Breast epithelium (tissue), 3 donors: Measurements from ENCODE around the gene EPB41L1.

Source experiments
- POLR2AphosphoS5 ChIP-seq, 3 donors: sonication (generic); formaldehyde crosslinking; IDR thresholded peaks; one replicate each; pipeline ENCODE4 v1.6.1; 2017; ENCODE audit warnings: antibody characterized with exemption in 3 of 3
- TF ChIP-seq, protein P1 (sequence below), 3 donors: fragments of 450-650 bp; IDR thresholded peaks; one replicate each; pipeline ENCODE4 v1.5.1; 2016 to 2017; ENCODE audit warnings: antibody characterized with exemption in 3 of 3, mild to moderate bottlenecking in 3 of 3, moderate library complexity in 3 of 3

DNA sequence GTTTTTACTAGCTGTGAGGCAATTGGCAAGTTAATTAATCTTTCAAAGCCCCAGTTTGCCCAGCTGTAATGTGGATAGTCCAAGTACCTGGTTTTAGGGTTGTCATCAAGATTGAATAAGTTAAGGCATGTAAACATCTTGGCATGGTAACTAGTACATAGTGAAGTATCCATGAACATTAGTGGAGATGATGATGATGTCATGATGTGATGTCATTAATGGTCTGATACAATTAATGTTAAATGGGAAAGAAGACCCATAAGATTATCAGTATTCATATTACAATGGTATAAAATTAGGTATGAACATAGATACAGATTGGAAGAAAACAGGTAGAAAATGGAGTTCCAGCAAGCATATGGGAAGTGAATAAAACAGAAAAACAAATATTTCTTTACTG, 5.3 kb downstream of the EPB41L1 start:
- TF ChIP-seq, protein P1, sequence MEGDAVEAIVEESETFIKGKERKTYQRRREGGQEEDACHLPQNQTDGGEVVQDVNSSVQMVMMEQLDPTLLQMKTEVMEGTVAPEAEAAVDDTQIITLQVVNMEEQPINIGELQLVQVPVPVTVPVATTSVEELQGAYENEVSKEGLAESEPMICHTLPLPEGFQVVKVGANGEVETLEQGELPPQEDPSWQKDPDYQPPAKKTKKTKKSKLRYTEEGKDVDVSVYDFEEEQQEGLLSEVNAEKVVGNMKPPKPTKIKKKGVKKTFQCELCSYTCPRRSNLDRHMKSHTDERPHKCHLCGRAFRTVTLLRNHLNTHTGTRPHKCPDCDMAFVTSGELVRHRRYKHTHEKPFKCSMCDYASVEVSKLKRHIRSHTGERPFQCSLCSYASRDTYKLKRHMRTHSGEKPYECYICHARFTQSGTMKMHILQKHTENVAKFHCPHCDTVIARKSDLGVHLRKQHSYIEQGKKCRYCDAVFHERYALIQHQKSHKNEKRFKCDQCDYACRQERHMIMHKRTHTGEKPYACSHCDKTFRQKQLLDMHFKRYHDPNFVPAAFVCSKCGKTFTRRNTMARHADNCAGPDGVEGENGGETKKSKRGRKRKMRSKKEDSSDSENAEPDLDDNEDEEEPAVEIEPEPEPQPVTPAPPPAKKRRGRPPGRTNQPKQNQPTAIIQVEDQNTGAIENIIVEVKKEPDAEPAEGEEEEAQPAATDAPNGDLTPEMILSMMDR (IDR thresholded peaks at IDR 0.05): no peak
- TF ChIP-seq POLR2AphosphoS5 (IDR thresholded peaks at IDR 0.05): no peak
